Activated gamma-delta T cell treated with anti-CD3 and anti-CD28 coated beads, Interleukin-2, amount 50 U/mL, for 16 hours (primary cell): ENCODE data around the gene PNPLA8.
A peak's percentile ranks its signal among the peaks of the same experiment; 100 is the strongest.
"Not testable (repeated sequence)": the region's sequence is repeated elsewhere in the genome, so short reads cannot be mapped to it uniquely, and the experiment has no call there.

Experiments used
- DNase-seq: peaks from one replicate; pipeline ENCODE4 v3.0.0-alpha.2; 2020; ENCODE audit warnings: low read depth

PNPLA8 gene, protein sequence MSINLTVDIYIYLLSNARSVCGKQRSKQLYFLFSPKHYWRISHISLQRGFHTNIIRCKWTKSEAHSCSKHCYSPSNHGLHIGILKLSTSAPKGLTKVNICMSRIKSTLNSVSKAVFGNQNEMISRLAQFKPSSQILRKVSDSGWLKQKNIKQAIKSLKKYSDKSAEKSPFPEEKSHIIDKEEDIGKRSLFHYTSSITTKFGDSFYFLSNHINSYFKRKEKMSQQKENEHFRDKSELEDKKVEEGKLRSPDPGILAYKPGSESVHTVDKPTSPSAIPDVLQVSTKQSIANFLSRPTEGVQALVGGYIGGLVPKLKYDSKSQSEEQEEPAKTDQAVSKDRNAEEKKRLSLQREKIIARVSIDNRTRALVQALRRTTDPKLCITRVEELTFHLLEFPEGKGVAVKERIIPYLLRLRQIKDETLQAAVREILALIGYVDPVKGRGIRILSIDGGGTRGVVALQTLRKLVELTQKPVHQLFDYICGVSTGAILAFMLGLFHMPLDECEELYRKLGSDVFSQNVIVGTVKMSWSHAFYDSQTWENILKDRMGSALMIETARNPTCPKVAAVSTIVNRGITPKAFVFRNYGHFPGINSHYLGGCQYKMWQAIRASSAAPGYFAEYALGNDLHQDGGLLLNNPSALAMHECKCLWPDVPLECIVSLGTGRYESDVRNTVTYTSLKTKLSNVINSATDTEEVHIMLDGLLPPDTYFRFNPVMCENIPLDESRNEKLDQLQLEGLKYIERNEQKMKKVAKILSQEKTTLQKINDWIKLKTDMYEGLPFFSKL

DNA sequence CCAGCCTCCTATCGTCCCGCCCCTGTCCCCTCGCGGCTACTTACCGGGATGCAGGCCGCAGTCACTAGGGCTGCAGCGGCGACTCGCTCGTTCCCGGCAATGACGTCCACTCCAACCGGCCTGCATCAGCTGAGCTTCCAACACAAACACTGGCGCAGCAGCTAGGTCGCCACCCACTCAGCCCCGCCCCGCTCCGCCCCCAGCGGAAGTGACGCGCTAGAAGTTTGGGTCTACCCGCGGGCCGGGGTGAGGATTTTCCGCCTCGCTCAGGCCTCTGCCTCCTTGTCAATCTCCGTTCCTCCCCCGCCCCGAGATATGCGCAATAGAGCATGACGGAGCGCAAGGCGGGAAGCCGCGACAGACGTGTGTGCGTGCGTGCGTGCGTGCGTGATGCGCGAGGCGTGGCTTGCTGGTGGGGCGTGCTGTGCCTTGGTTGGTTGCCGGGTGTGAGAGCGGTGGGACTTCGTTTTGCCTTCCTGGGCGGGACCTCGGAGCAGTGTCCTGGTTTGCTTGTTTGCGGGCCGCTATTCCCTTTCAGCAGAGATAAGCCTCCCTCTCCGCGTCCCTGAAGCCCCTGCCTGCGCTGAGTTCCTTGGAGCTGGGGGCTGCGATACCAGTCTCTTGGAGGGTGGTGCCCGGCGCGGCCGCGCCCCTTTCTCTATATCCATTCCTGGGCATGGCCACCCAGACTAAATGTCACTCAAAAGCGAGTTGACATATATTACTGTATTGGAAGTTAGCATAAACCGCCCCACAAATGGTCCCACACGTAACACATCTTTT is at the start of gene PNPLA8:
PNPLA8 (minus strand) TSS at position 151 of the 783 bp plus-strand sequence. CDS start 10,644 bp downstream, outside the sequence.
- peak; percentile 100 for DNase-seq

DNA sequence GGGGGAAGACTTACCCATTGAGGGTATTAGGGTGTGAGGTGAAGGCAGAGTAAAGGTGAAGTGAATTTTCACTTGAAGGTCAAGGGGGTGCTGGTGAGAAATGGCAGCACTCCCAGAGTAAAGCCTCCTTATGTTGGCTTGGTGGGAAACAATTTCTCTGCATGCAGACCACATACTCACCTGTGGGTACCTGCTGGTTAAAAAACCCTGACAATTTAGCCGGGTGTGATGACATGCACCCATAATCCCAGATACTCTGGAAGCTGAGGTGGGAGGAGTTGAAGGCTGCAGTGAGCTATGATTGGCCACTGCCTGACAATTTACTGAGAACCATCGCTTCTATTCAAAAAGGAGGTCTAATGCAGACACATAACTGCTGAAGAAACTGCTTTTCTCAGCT is 49.2 kb upstream of the PNPLA8 start:
- DNase-seq, result no peak

DNA sequence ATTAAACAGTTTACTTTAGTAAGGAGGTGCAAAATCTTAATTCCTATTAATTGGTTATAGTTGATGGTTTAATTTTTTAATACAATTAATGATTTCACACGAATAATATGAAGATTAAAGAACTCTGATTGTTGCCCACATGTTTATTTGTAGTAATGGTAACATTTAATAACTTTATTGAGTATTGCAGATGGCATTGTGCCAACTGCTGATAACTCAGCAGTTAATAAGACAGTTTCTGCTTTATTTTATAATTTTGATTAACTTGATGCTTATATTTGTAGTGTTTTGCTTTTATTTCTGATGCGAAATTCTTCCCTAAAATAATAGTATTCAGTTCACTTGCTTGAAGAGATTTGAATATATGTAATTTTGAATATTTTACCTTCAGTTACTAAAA is 46.5 kb upstream of the PNPLA8 start:
- DNase-seq, result no peak

- peak; percentile 9 for DNase-seq
These were observed 44.3 kb upstream of the PNPLA8 start for GRCh38 chr7:108570146-108570755.

DNA sequence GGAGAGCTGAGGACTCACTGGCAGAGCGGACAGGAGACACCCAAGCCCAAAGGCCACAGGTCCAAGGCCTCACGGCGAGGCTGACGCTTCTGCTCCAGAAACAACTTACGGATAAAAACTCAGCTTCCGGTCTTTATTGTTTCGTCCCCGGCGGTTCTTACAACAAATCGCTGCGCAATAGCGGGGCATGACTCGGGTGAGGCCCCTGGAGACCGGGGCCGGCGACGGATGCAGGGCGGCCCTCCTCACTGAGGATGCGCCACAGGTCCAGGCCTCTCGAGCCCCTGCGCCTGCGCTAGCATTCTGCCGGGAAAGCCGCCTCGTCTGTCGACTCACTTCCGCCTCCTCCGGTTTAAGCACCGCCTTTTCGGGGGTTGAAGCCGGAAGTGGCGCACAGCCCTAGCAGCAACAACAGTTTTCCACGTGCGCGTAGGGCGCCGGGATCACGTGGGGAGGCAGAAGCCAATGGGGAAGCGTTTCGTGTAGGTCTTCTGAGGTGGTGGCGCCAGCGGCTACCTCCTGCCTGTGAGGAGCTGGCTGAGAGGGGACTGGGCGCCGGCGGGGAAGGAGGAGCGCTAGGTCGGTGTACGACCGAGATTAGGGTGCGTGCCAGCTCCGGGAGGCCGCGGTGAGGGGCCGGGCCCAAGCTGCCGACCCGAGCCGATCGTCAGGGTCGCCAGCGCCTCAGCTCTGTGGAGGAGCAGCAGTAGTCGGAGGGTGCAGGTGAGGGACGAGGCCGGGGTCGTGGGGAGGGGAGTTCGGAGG is 43.6 kb upstream of the PNPLA8 start, which contains the start of the genes DNAJB9 and THAP5:
DNAJB9 (plus strand) TSS at position 494 of the 765 bp plus-strand sequence. CDS start 1,853 bp downstream, outside the sequence.
THAP5 (minus strand) TSS at position 326 of the 765 bp plus-strand sequence; CDS start at position 189, 137 bp downstream.
- peak; percentile 99 for DNase-seq

- no peak for DNase-seq
These were observed 43.0 kb upstream of the PNPLA8 start for GRCh38 chr7:108568801-108569380.

GRCh38 chr7:108565987-108566386 is 40.1 kb upstream of the PNPLA8 start:
- no peak for DNase-seq

- DNase-seq, result no peak
These were observed 35.2 kb upstream of the PNPLA8 start for GRCh38 chr7:108561047-108561619.

GRCh38 chr7:108559253-108559652 is 33.3 kb upstream of the PNPLA8 start:
- DNase-seq, result no peak

- no peak for DNase-seq
These were observed 31.7 kb upstream of the PNPLA8 start for GRCh38 chr7:108557617-108558016.

- DNase-seq, result no peak
These were observed 31.3 kb upstream of the PNPLA8 start for GRCh38 chr7:108557191-108557590.

- DNase-seq, result not testable (repeated sequence)
These were observed 30.7 kb upstream of the PNPLA8 start for GRCh38 chr7:108556665-108557064.

DNA sequence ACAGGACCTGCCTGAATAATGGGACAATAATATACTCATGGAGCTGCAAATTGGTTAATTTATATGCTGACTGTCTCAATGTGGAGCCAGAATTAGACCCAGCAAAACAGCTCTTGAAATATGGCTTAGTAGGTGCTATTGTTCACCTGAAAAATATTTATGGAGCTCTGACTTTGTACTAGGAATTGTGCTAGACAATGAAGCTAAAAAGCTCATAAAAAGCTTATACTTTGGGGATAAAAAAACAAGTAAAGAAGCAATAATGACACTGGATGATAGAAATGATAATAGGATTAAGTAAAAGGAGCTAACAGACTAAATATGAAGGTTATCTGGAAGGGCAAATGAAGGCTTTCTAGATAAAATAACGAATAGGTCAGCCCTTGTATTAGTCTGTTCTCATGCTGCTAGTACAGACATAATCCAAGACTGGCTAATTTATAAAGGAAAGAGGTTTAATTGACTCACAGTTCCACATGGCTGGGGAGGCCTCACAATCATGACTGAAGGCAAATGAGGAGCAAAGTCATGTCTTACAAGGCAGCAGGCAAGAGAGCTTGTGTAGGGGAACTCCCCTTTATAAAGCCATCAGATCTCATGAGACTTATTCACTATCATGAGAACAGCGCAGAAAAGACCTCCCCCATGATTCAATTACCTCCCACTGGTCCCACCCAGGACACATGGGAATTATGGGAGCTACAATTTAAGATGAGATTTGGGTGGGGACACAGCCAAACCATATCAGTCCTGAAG is 22.4 kb upstream of the PNPLA8 start:
- DNase-seq, result not testable (repeated sequence)

DNA sequence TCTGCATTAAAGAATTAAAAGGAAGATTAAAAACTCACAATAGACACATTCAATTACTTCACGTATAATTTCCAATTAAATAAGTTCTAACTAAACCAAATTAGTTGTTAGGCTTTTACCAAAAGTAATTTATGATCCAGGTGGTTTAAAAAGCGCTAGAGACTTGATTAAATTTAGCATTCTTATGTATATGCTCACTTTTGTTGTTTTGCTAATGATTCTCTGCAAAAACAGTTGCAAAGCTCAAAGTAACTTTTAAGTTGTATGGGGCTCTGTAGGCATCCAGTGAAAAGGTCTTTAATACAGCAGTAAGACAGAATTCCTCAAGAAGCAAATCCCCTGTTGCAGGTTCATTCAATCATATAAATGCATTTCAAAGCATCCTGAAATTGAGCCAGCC is 15.5 kb upstream of the PNPLA8 start:
- DNase-seq, result no peak

DNA sequence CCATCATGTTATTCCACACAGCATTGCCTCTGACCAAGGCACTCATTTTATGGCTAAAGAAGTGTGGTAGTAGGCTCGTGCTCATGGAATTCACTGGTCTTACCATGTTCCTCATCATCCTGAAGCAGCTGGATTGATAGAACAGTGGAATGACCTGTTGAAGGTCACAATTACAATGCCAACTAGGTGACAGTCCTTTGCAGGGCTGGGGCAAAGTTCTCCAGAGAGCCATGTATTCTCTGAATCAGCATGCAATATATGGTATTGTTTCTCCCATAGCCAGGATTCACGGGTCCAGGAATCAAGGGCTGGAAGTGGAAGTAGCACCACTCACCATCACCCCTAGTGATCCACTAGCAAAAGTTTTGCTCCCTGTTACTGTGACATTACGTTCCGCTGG is 12.8 kb upstream of the PNPLA8 start:
- not testable (repeated sequence) for DNase-seq

DNA sequence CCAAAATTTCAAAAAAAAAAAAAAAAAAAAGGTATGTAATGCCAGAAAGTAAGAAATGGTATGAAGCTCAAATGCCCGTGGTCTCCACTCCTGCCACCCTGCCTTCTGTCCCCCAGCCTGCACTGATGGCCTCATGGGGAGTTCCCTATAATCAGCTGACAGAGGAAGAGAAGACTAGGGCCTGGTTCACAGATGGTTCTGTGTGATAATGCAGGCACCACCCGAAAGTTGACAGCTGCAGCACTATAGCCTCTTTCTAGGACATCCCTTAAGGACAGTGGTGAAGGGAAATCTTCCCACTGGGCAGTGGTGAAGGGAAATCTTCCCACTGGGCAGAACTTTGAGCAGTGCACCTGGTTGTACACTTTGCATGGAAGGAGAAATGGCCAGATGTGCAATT is 12.3 kb upstream of the PNPLA8 start:
- not testable (repeated sequence) for DNase-seq

GRCh38 chr7:108537229-108537628 is 11.3 kb upstream of the PNPLA8 start:
- no peak for DNase-seq

DNA sequence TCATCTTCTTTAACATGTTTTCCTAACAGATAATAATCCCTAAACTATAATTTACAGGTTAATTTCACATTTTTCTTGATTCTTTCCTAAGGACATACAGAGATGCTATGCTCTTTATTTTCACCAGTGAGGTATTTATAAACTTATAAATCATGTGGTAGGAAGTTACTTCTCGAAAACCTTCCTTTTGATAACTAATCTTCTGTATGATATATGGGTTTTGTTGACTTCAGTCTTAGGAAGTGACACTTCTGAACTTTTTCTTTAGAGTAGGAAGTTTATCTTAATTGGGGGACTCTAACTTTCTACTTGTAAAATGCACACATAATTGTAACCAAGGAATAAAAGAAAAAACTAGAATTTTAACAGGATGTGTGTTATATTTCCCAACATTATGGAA is 9.8 kb upstream of the PNPLA8 start:
- no peak for DNase-seq

- DNase-seq, result no peak
These were observed 9.3 kb upstream of the PNPLA8 start for GRCh38 chr7:108535257-108535656.
